GM20431 (cell line): Measurements from ENCODE around the gene SPATA3.
"Not testable (repeated sequence)": the region's sequence is repeated elsewhere in the genome, so short reads cannot be mapped to it uniquely, and the experiment has no call there.

Experiments used
- in situ Hi-C: fragments of 300-500 bp; cut with MseI, MboI; formaldehyde crosslinking; loops from one replicate; pipeline ENCODE4 v1.15.0; 2020; ENCODE audit warnings: low sequenced_read_pairs; ENCODE audit not compliant: unreplicated experiment

Gene SPATA3

GRCh38 chr2:230990131-230990898 is 5.6 kb upstream of the SPATA3 start:
- in situ Hi-C loops: loop anchor here (10.0 kb wide), 1 partner anchor 86 kb away; no protein-coding TSS in a partner anchor

- in situ Hi-C loops: loop anchor here (10.0 kb wide), 1 partner anchor 86 kb away; no protein-coding TSS in a partner anchor
These were observed 5.1 kb upstream of the SPATA3 start for GRCh38 chr2:230990899-230991150.

- in situ Hi-C loops: loop anchor here (10.0 kb wide), 1 partner anchor 87 kb away; no protein-coding TSS in a partner anchor
These were observed 4.3 kb upstream of the SPATA3 start for GRCh38 chr2:230991598-230991997.

- in situ Hi-C loops: loop anchor here (10.0 kb wide), 1 partner anchor 92 kb away; no protein-coding TSS in a partner anchor
These were observed 740 bp downstream of the SPATA3 start for GRCh38 chr2:230996661-230997060.

- in situ Hi-C loops: loop anchor here (10.0 kb wide), 1 partner anchor 94 kb away; no protein-coding TSS in a partner anchor
These were observed 3.0 kb downstream of the SPATA3 start for GRCh38 chr2:230998882-230999281.

GRCh38 chr2:230999477-230999876 is 3.6 kb downstream of the SPATA3 start:
- in situ Hi-C loops: loop anchor here (10.0 kb wide), 1 partner anchor 95 kb away; no protein-coding TSS in a partner anchor

- in situ Hi-C loops: no loop called here
These were observed 4.4 kb downstream of the SPATA3 start for GRCh38 chr2:231000211-231000904.

- in situ Hi-C loops: no loop called here
These were observed 5.1 kb downstream of the SPATA3 start for GRCh38 chr2:231001036-231001435.

GRCh38 chr2:231001921-231002320 is 6.0 kb downstream of the SPATA3 start:
- in situ Hi-C loops: no loop called here

- in situ Hi-C loops: no loop called here
These were observed 6.7 kb downstream of the SPATA3 start for GRCh38 chr2:231002641-231003040.

- in situ Hi-C loops: no loop called here
These were observed 7.3 kb downstream of the SPATA3 start for GRCh38 chr2:231003186-231003585.

GRCh38 chr2:231004930-231005329 is 9.0 kb downstream of the SPATA3 start:
- in situ Hi-C loops: not testable (repeated sequence)

GRCh38 chr2:231007286-231008098 is 11.6 kb downstream of the SPATA3 start:
- in situ Hi-C loops: no loop called here

- in situ Hi-C loops: no loop called here
These were observed 12.2 kb downstream of the SPATA3 start for GRCh38 chr2:231008131-231008530.

- in situ Hi-C loops: no loop called here
These were observed 13.5 kb downstream of the SPATA3 start for GRCh38 chr2:231009236-231009919.

- in situ Hi-C loops: no loop called here
These were observed 14.3 kb downstream of the SPATA3 start for GRCh38 chr2:231010201-231010730.

- in situ Hi-C loops: no loop called here
These were observed 15.6 kb downstream of the SPATA3 start for GRCh38 chr2:231011526-231011925.

GRCh38 chr2:231012463-231012862 is 16.5 kb downstream of the SPATA3 start:
- in situ Hi-C loops: no loop called here

GRCh38 chr2:231013820-231014219 is 17.9 kb downstream of the SPATA3 start:
- in situ Hi-C loops: no loop called here

- in situ Hi-C loops: no loop called here
These were observed 19.6 kb downstream of the SPATA3 start for GRCh38 chr2:231015478-231015877.
